ENCODE results near the gene RP2. TPM values are rescaled to one million over a fixed set of nuclear protein-coding genes. Genes with fewer than 3 reads are reported as not detected.

Gene RP2
- total and polyA plus RNA-seq, 9 of the 15 experiments (the other 6 are each of a cell fraction or from before 2014, with no cell fraction given) = 2.0 to 6.9 (median 3.5) TPM

GRCh38 chrX:46796574-46797191 is 40.2 kb upstream of the RP2 start:
- no peaks in the 10 kb centered on the region for H4K20me1 ChIP-seq (replicated peaks; ENCODE audit: control insufficient read depth, insufficient read depth, low read length)
- no peak overlapping the region for H3K4me3 ChIP-seq
- H3K79me2 ChIP-seq (ENCODE audit: control insufficient read depth, insufficient read depth, low read length) = no peaks in the 10 kb centered on the region
- CTCF ChIA-PET (ENCODE audit: low intra/inter-chr PET ratio) = no interaction called here
- intact Hi-C loops (cut with micrococcal nuclease) = loop anchor here (1.0 kb wide), 1 partner anchor 37 kb away; the partner anchor contains the start of gene SLC9A7
- no peaks in the 10 kb centered on the region for H3K9me3 ChIP-seq (replicated peaks; ENCODE audit: control insufficient read depth, insufficient read depth, low read depth, low read length)
- DNase-seq (ENCODE audit: extremely low read depth in 1 of 4, low spot score in 3 of 4) = peak; percentile 43 to 60 (median 56)
- no peak overlapping the region for H3K27ac ChIP-seq (ENCODE audit: extremely low read depth, low read depth, low read length)
- BruUV-seq (replicated peaks) = no TSS peak
- no peaks in the 10 kb centered on the region for H3K9me1 ChIP-seq (ENCODE audit: control insufficient read depth, insufficient read depth, low read length)
- in situ Hi-C loops (cut with MboI) = no loop called here
- WGBS (ENCODE audit: insufficient coverage, low coverage, missing lambda C conversion rate) = 34% methylated on average over 8 of the region's 8 CpGs
- FAIRE-seq = peak; percentile 59
- no peak overlapping the region for H3K4me2 ChIP-seq (ENCODE audit: insufficient read depth, low read length)
- no peaks in the 10 kb centered on the region for H3K36me3 ChIP-seq (ENCODE audit: control insufficient read depth, insufficient read depth, low read length)
- H3K27me3 ChIP-seq (ENCODE audit: control insufficient read depth in 2 of 2, insufficient read depth in 2 of 2, low read length in 2 of 2) = no peaks in the 10 kb centered on the region
- POLR2A ChIA-PET = no interaction called here
- no peak overlapping the region for H3K9ac ChIP-seq (ENCODE audit: insufficient read depth in 1 of 2, low read depth in 2 of 2, low read length in 2 of 2)
- ATAC-seq = peak; percentile 86
- no peaks in the 10 kb centered on the region for H3K4me1 ChIP-seq (replicated peaks in 1 of 2; ENCODE audit: control insufficient read depth in 2 of 2, insufficient read depth in 2 of 2, low read length in 2 of 2)
- no peak overlapping the region for H2AFZ ChIP-seq (ENCODE audit: low read depth, low read length)
- TF ChIP-seq BMI1 (IDR thresholded peaks at IDR 0.05; ENCODE audit: low read length) = no peak
- no peak for TF ChIP-seq L3MBTL2 (IDR thresholded peaks at IDR 0.05)
- TF ChIP-seq ZNF592 (IDR thresholded peaks at IDR 0.05) = no peak
- no peak for TF ChIP-seq THRAP3 (IDR thresholded peaks at IDR 0.05; ENCODE audit: borderline replicate concordance)
- TF ChIP-seq CLOCK (CRISPR knock-in tag; IDR thresholded peaks at IDR 0.05; ENCODE audit: borderline replicate concordance) = no peak
- TF ChIP-seq CTCF (IDR thresholded peaks at IDR 0.05 in 2 of 3, conservative IDR thresholded peaks at IDR 0.05 in 1 of 3; ENCODE audit: insufficient read depth in 2 of 3, low read depth in 1 of 3, low read length in 3 of 3) = peak; percentile 68 to 73 (median 72)
- no peak for TF ChIP-seq OTX1 (CRISPR knock-in tag; IDR thresholded peaks at IDR 0.05)
- no peak for TF ChIP-seq MTA1 (IDR thresholded peaks at IDR 0.05; ENCODE audit: borderline replicate concordance)
- peak; percentile 35 to 66; a peak in 3 of 4 replicates for TF ChIP-seq RAD21 (CRISPR knock-in tag; conservative IDR thresholded peaks at IDR 0.05 in 1 of 2, IDR thresholded peaks at IDR 0.05 in 1 of 2)

Data from K562 (cell line).